ENCODE results near the gene TMEM259. TPM values are rescaled to one million over a fixed set of nuclear protein-coding genes. Genes with fewer than 3 reads are reported as not detected.

TMEM259 gene
- total and polyA plus RNA-seq, 7 experiments from 2014 or later = 40.7 to 347 (median 302) TPM

DNA sequence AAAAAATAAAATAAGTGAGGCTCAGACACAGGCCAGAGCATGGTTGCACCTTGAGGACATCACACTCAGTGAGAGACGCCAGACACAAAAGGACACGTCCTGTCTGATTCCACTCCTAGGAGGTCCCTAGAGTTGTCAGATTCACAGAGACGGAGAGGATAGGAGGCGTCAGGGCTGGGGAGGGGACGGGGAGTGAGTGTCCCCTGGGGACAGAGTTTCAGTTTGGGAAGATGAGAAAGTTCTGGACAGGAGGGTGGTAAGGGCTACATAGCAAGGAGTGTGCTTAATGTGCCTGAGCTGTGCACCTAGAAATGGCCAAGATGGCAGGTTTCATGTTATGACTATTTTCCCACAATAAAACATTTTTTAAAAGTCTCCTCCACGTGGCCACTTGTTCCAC, 22.9 kb downstream of the TMEM259 start:
- H3K27ac ChIP-seq (ENCODE audit: low read depth, low read length) = no peak overlapping the region
- no peak for DNase-seq
- H3K4me1 ChIP-seq (ENCODE audit: control insufficient read depth in 2 of 2, insufficient read depth in 2 of 2, low read length in 2 of 2) = peaks cover 24% of the 10 kb centered on the region in 2 donors
- Mint-ChIP-seq H3K9me3 (peaks cover 0 to 5% (median 0%) of the 10 kb centered on the region in 11 donors), H3K4me3 (peak overlapping the region in 2 of 10 donors; percentile 9 to 45), H3K27me3 (peaks cover 7 to 44% (median 20%) of the 10 kb centered on the region in 5 donors), H3K4me1 (peaks cover 6 to 16% (median 11%) of the 10 kb centered on the region in 7 donors), H3K36me3 (peaks cover 0 to 4% (median 0%) of the 10 kb centered on the region in 5 donors), H3K27ac (peak overlapping the region in 2 of 9 donors; percentile 60 to 82)
- ChIA-PET CTCF (interaction anchor here (1.1 to 1.8 kb wide), 2 partner anchors 9 to 14 kb away, joined by 3 to 6 read pairs; partner anchors contain the start of gene WDR18), POLR2A (interaction anchor here (2.8 kb wide), 1 partner anchor 29 kb away, joined by 8 read pairs; the partner anchor contains the start of gene CNN2)
- peaks cover 0 to 18% (median 0%) of the 10 kb centered on the region in 3 experiments for H3K36me3 ChIP-seq (ENCODE audit: control insufficient read depth in 2 of 3, insufficient read depth in 3 of 3, low read length in 3 of 3)
- no peaks in the 10 kb centered on the region for H3K9me3 ChIP-seq (ENCODE audit: control insufficient read depth in 2 of 3, low read length in 3 of 3)
- H3K4me3 ChIP-seq (ENCODE audit: low read length) = no peak overlapping the region
- intact Hi-C loops (cut with micrococcal nuclease) = loop anchor here in 1 of 2 donors (5.0 kb wide), 1 partner anchor 226 kb away; no protein-coding TSS in a partner anchor
- ATAC-seq = no peak
- peaks cover 5 to 6% of the 10 kb centered on the region in 2 donors for H3K27me3 ChIP-seq (ENCODE audit: control insufficient read depth in 2 of 2, insufficient read depth in 2 of 2, low read length in 2 of 2)

DNA sequence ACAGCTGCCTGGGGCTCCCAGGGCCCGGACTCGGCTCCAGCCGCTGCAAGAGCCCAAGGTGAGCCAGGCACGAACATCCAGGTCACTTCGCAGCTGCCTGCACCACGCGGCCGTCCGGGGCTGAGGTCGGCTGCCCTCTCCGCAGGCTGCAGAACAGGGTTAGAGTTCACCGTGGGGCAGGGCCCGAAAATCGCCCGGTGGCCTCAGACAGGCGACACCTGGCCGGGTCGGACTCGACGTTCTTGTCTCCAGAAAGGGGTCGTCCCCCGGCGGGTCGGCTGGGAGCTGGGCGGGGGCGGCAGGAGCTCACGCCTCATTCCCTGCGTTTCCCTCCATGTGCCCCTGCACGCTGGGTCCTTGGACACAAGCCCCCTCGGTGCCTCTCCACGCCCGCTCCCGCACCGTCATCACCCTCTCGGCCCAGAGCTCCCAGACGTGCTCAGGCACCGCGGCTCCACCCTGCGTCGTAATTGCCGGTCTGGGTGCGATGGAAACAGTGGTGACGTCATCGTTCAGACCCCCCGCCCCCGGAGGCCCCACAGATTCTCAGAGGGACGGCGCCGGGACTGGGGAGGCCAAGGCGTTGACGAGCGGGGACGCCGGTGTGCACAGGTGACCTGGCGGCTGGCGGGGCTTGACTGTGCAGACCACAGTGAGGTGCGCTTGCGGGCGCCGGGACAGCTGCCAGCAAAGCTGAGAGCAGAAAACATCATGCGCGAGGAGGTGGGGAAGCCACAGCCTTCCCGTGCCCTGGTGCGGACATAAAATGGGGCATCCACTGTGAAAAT, 24.7 kb downstream of the TMEM259 start:
- Mint-ChIP-seq H3K36me3 (peaks cover 0 to 4% (median 3%) of the 10 kb centered on the region in 5 donors), H3K27ac (peak overlapping the region in 8 of 9 donors; percentile 31 to 96 (median 76)), H3K9me3 (peaks cover 0 to 5% (median 0%) of the 10 kb centered on the region in 11 donors), H3K4me1 (peaks cover 6 to 15% (median 10%) of the 10 kb centered on the region in 7 donors), H3K4me3 (peak overlapping the region; percentile 25 to 82 (median 64)), H3K27me3 (peaks cover 7 to 36% (median 16%) of the 10 kb centered on the region in 5 donors)
- ATAC-seq (peak; percentile 84), DNase-seq (peak; percentile 59 to 93 (median 73))
- peaks cover 0 to 31% (median 0%) of the 10 kb centered on the region in 3 experiments for H3K36me3 ChIP-seq (ENCODE audit: control insufficient read depth in 2 of 3, insufficient read depth in 3 of 3, low read length in 3 of 3)
- peaks cover 17 to 20% of the 10 kb centered on the region in 2 donors for H3K4me1 ChIP-seq (ENCODE audit: control insufficient read depth in 2 of 2, insufficient read depth in 2 of 2, low read length in 2 of 2)
- ChIA-PET CTCF (interaction anchor here (0.6 to 1.7 kb wide), 4 partner anchors 12 to 908 kb away, joined by 3 to 6 read pairs (median 4); partner anchors contain the start of gene WDR18), POLR2A (interaction anchor here (0.7 to 2.8 kb wide), 12 partner anchors 8 to 273 kb away, joined by 3 to 8 read pairs (median 4); partner anchors contain the start of genes CIRBP, CNN2 and WDR18)
- H3K27me3 ChIP-seq (ENCODE audit: control insufficient read depth in 2 of 2, insufficient read depth in 2 of 2, low read length in 2 of 2) = peaks cover 2% of the 10 kb centered on the region in 2 donors
- intact Hi-C loops (cut with micrococcal nuclease) = loop anchor here in 1 of 2 donors (1.0 to 5.0 kb wide), 2 partner anchors 70 to 224 kb away; partner anchors contain the start of gene ARID3A
- peak overlapping the region; percentile 38 for H3K27ac ChIP-seq (ENCODE audit: low read depth, low read length)
- no peaks in the 10 kb centered on the region for H3K9me3 ChIP-seq (ENCODE audit: control insufficient read depth in 2 of 3, low read length in 3 of 3)
- no peak overlapping the region for H3K4me3 ChIP-seq (ENCODE audit: low read length)

DNA sequence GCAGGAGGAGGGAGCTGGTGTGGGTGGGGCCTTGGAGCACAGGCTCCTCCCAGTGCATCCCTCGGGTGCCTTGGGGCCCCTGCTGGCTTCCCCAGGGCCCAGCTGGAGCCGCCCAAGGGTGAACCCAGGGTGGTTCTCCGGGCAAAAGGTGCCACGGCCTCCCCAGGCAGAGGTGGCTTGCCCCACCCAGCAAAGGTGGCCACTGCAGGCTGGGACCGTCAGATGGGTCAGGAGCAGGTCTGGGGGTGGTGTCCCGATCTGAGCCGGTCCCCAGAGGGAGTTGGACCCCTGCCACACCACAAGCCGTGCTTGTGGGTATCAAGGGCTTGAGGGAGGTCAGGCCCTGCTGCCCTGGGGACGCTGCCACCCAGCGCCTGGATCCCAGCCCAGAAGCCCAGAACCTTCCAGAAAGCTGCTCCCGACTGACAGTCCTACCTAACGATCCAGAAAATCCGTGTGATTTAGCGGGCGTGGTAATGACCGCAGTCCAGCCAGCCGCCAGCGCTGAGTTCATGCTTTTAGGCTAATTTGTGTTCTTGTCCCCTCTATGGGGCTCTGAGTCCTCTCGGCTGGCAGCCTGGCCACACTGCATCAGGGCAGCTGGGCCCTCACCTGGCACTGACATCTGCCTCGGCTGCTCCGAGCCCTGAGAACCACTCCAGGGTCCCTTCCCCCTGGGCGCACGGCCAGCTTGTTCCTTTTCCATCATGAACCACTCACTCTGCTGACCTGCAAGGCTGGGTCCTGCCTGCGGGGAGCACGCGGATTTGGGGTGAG, 25.7 kb downstream of the TMEM259 start:
- peaks cover 0 to 5% (median 4%) of the 10 kb centered on the region in 5 donors for H3K36me3 Mint-ChIP-seq
- Histone ChIP-seq H3K27ac (ENCODE audit: low read depth, low read length) (peak overlapping the region; percentile 38), H3K9me3 (ENCODE audit: control insufficient read depth in 2 of 3, low read length in 3 of 3) (no peaks in the 10 kb centered on the region), H3K4me1 (ENCODE audit: control insufficient read depth in 2 of 2, insufficient read depth in 2 of 2, low read length in 2 of 2) (peaks cover 14 to 18% of the 10 kb centered on the region in 2 donors), H3K27me3 (ENCODE audit: control insufficient read depth in 2 of 2, insufficient read depth in 2 of 2, low read length in 2 of 2) (no peaks in the 10 kb centered on the region), H3K4me3 (ENCODE audit: low read length) (no peak overlapping the region), H3K36me3 (ENCODE audit: control insufficient read depth in 2 of 3, insufficient read depth in 3 of 3, low read length in 3 of 3) (peaks cover 0 to 40% (median 0%) of the 10 kb centered on the region in 3 experiments)
- CTCF ChIA-PET = no interaction called here
- H3K27ac Mint-ChIP-seq = peak overlapping the region in 2 of 9 donors; percentile 43 to 54
- intact Hi-C loops (cut with micrococcal nuclease) = loop anchor here in 1 of 2 donors (5.0 kb wide), 1 partner anchor 223 kb away; no protein-coding TSS in a partner anchor
- ATAC-seq (no peak), DNase-seq (no peak)
- POLR2A ChIA-PET = interaction anchor here (0.9 to 1.3 kb wide), 4 partner anchors 10 to 93 kb away, joined by 3 to 5 read pairs (median 4); partner anchors contain the start of gene WDR18
- peaks cover 7 to 33% (median 14%) of the 10 kb centered on the region in 5 donors for H3K27me3 Mint-ChIP-seq
- no peak overlapping the region for H3K4me3 Mint-ChIP-seq
- peaks cover 0 to 5% (median 0%) of the 10 kb centered on the region in 11 donors for H3K9me3 Mint-ChIP-seq
- peaks cover 6 to 13% (median 7%) of the 10 kb centered on the region in 7 donors for H3K4me1 Mint-ChIP-seq

DNA sequence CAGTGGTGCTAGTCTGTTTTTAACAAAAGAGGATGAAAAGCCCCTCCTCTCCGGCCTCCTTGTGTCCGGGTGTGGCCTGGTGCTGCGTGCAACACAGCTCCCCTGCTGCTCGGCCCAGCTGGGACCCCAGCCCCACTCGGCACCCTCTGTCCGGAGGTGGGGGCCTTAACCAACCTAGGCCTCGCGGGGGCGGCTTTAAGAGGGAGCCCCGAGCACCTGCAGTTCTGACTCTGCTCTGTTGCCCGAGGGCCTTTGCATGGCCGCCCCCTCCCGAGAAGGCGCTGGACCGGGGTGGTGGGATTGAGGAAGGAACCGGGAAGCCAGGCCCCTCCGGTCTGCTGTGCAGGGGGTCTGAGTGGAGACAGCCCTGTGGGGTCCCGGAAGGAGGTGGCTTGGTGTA, 26.4 kb downstream of the TMEM259 start:
- Mint-ChIP-seq H3K9me3 (peaks cover 0 to 5% (median 0%) of the 10 kb centered on the region in 11 donors), H3K36me3 (peaks cover 0 to 5% (median 4%) of the 10 kb centered on the region in 5 donors), H3K4me3 (no peak overlapping the region), H3K4me1 (peaks cover 6 to 13% (median 7%) of the 10 kb centered on the region in 7 donors), H3K27ac (peak overlapping the region in 1 of 9 donors; percentile 56), H3K27me3 (peaks cover 7 to 29% (median 14%) of the 10 kb centered on the region in 5 donors)
- H3K27me3 ChIP-seq (ENCODE audit: control insufficient read depth in 2 of 2, insufficient read depth in 2 of 2, low read length in 2 of 2) = no peaks in the 10 kb centered on the region
- H3K4me1 ChIP-seq (ENCODE audit: control insufficient read depth in 2 of 2, insufficient read depth in 2 of 2, low read length in 2 of 2) = peaks cover 14 to 18% of the 10 kb centered on the region in 2 donors
- H3K36me3 ChIP-seq (ENCODE audit: control insufficient read depth in 2 of 3, insufficient read depth in 3 of 3, low read length in 3 of 3) = peaks cover 0 to 47% (median 0%) of the 10 kb centered on the region in 3 experiments
- intact Hi-C loops (cut with micrococcal nuclease) = no loop called here
- CTCF ChIA-PET = no interaction called here
- no peak overlapping the region for H3K27ac ChIP-seq (ENCODE audit: low read depth, low read length)
- no peak for ATAC-seq
- no peak overlapping the region for H3K4me3 ChIP-seq (ENCODE audit: low read length)
- no peak for DNase-seq
- H3K9me3 ChIP-seq (ENCODE audit: control insufficient read depth in 2 of 3, low read length in 3 of 3) = no peaks in the 10 kb centered on the region
- POLR2A ChIA-PET = no interaction called here

DNA sequence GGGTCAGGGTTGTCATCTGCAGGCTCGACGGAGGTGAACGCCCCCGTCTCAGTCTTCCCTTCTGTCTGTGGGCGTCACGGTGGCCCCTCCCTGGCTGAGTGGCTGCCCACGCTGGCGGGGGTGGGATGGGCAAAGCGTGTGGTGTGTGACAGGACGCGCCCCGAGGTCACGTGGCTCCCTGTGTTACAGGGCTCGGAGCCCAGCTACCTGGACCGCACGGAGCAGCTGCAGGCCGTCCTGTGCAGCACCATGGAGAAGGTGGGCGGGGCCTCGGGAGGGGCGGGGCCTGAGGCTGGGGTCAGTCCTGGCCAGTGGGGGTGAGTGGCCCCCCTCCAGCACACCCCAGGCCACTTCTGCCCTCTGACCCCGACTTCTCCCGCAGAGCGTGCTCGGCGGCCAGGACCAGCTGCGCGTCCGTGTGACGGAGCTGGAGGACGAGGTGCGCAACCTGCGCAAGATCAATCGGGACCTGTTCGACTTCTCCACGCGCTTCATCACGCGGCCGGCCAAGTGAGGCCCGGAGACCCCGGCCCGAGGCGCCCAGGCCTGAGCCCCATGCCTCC, 27.0 kb downstream of the TMEM259 start:
- H3K4me1 ChIP-seq (ENCODE audit: control insufficient read depth in 2 of 2, insufficient read depth in 2 of 2, low read length in 2 of 2) = peaks cover 14 to 18% of the 10 kb centered on the region in 2 donors
- H3K36me3 ChIP-seq (ENCODE audit: control insufficient read depth in 2 of 3, insufficient read depth in 3 of 3, low read length in 3 of 3) = peaks cover 0 to 53% (median 0%) of the 10 kb centered on the region in 3 experiments
- no peak for ATAC-seq
- no peak for DNase-seq
- Mint-ChIP-seq H3K27ac (no peak overlapping the region), H3K27me3 (peaks cover 1 to 23% (median 8%) of the 10 kb centered on the region in 5 donors), H3K9me3 (no peaks in the 10 kb centered on the region), H3K36me3 (peaks cover 0 to 5% (median under 1%) of the 10 kb centered on the region in 5 donors), H3K4me3 (no peak overlapping the region), H3K4me1 (peaks cover 6 to 8% (median 7%) of the 10 kb centered on the region in 7 donors)
- ChIA-PET POLR2A (no interaction called here), CTCF (no interaction called here)
- no peaks in the 10 kb centered on the region for H3K9me3 ChIP-seq (ENCODE audit: control insufficient read depth in 2 of 3, low read length in 3 of 3)
- no peak overlapping the region for H3K4me3 ChIP-seq (ENCODE audit: low read length)
- intact Hi-C loops (cut with micrococcal nuclease) = no loop called here
- H3K27ac ChIP-seq (ENCODE audit: low read depth, low read length) = no peak overlapping the region
- H3K27me3 ChIP-seq (ENCODE audit: control insufficient read depth in 2 of 2, insufficient read depth in 2 of 2, low read length in 2 of 2) = no peaks in the 10 kb centered on the region

Measured in naive thymus-derived CD4-positive, alpha-beta T cell (primary cell).